ENCODE results near the gene DNM3. TPM values are rescaled to one million over a fixed set of nuclear protein-coding genes. Genes with fewer than 3 reads are reported as not detected.

Gene DNM3
- total and polyA plus RNA-seq, 2 donors (not counting 3 experiments of a cell fraction or from before 2014, with no cell fraction given): 1.4 to 2.5 TPM

DNA sequence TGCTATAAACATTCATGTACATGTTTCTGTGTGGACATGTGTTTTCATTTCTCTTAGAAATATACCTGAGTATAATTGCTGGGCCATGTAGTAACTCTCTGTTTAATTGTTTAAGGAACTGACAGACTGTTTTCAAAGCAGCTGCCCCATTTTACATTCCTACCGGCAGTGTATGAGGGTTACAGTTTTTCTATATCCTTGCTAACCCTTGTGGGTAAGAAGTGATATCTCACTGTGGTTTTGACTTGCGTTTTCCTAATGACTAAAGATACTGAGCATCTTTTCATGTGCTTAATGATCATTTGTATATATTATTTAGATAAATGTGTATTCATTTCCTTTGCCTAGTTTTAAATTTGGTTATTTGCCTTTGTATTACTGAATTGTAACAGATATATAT is 81.7 kb downstream of the DNM3 start:
- Histone ChIP-seq H3K79me2 (ENCODE audit: control insufficient read depth, insufficient read depth, low read length) (no peaks in the 10 kb centered on the region), H3K27ac (ENCODE audit: insufficient read depth, low read depth, low read length) (no peak overlapping the region), H3K4me2 (ENCODE audit: insufficient read depth, low read length) (no peak overlapping the region), H4K20me1 (replicated peaks; ENCODE audit: control insufficient read depth, extremely low read depth, insufficient read depth, low read length) (no peaks in the 10 kb centered on the region), H3K9me1 (replicated peaks; ENCODE audit: control insufficient read depth, extremely low read depth, insufficient read depth, low read length) (no peaks in the 10 kb centered on the region), H3K4me1 (ENCODE audit: control insufficient read depth, extremely low read depth, insufficient read depth, low read length) (no peaks in the 10 kb centered on the region), H3K9ac (replicated peaks; ENCODE audit: extremely low read depth, insufficient read depth, low read length) (no peak overlapping the region), H2AFZ (ENCODE audit: low read depth, low read length) (no peak overlapping the region), H3K27me3 (ENCODE audit: control insufficient read depth in 2 of 2, insufficient read depth in 2 of 2, low read length in 2 of 2) (no peaks in the 10 kb centered on the region), H3K36me3 (ENCODE audit: control insufficient read depth in 2 of 2, extremely low read depth in 1 of 2, insufficient read depth in 2 of 2, low read length in 2 of 2) (no peaks in the 10 kb centered on the region), H3K9me3 (replicated peaks; ENCODE audit: control insufficient read depth, insufficient read depth, low read length) (no peaks in the 10 kb centered on the region), H3K4me3 (replicated peaks in 1 of 3; ENCODE audit: insufficient read depth in 1 of 3, low read depth in 1 of 3, low read length in 3 of 3) (no peak overlapping the region)
- CTCF ChIA-PET: no interaction called here
- POLR2A ChIA-PET: no interaction called here
- FAIRE-seq (no peak), DNase-seq (ENCODE audit: low read depth, low spot score) (no peak)
- TF ChIP-seq GATA2 (IDR thresholded peaks at IDR 0.05; ENCODE audit: insufficient read depth, insufficient read length, low read depth, low read length) (no peak), POLR2AphosphoS5 (IDR thresholded peaks at IDR 0.05; ENCODE audit: insufficient read depth, low read depth, low read length) (no peak), FOS (IDR thresholded peaks at IDR 0.05; ENCODE audit: borderline replicate concordance, insufficient read depth, low read length) (no peak), JUN (IDR thresholded peaks at IDR 0.05; ENCODE audit: borderline replicate concordance, insufficient read depth, insufficient read length, low read depth) (no peak), EZH2 (IDR thresholded peaks at IDR 0.05; ENCODE audit: borderline replicate concordance, low read depth, low read length, severe bottlenecking) (no peak), POLR2A (IDR thresholded peaks at IDR 0.05; ENCODE audit: low read depth, low read length) (no peak), MYC (IDR thresholded peaks at IDR 0.05; ENCODE audit: low read depth, low read length) (no peak)
- TF ChIP-seq, protein P1, sequence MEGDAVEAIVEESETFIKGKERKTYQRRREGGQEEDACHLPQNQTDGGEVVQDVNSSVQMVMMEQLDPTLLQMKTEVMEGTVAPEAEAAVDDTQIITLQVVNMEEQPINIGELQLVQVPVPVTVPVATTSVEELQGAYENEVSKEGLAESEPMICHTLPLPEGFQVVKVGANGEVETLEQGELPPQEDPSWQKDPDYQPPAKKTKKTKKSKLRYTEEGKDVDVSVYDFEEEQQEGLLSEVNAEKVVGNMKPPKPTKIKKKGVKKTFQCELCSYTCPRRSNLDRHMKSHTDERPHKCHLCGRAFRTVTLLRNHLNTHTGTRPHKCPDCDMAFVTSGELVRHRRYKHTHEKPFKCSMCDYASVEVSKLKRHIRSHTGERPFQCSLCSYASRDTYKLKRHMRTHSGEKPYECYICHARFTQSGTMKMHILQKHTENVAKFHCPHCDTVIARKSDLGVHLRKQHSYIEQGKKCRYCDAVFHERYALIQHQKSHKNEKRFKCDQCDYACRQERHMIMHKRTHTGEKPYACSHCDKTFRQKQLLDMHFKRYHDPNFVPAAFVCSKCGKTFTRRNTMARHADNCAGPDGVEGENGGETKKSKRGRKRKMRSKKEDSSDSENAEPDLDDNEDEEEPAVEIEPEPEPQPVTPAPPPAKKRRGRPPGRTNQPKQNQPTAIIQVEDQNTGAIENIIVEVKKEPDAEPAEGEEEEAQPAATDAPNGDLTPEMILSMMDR (IDR thresholded peaks at IDR 0.05; ENCODE audit: extremely low read depth in 1 of 2, insufficient read depth in 1 of 2, low read depth in 1 of 2, low read length in 2 of 2): no peak
- TF ChIP-seq, protein P2, sequence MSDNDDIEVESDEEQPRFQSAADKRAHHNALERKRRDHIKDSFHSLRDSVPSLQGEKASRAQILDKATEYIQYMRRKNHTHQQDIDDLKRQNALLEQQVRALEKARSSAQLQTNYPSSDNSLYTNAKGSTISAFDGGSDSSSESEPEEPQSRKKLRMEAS (IDR thresholded peaks at IDR 0.05; ENCODE audit: insufficient read depth, insufficient read length): no peak
- BruUV-seq (replicated peaks): no TSS peak
- intact Hi-C loops (cut with micrococcal nuclease): loop anchor here (10.0 kb wide), 1 partner anchor 538 kb away; no protein-coding TSS in a partner anchor
- dilution Hi-C loops (cut with MboI; ENCODE audit: extremely low pct_ligation_motif_present, low sequenced_read_pairs): no loop called here
